ENCODE measurements around the gene DGUOK.

DGUOK gene

DNA sequence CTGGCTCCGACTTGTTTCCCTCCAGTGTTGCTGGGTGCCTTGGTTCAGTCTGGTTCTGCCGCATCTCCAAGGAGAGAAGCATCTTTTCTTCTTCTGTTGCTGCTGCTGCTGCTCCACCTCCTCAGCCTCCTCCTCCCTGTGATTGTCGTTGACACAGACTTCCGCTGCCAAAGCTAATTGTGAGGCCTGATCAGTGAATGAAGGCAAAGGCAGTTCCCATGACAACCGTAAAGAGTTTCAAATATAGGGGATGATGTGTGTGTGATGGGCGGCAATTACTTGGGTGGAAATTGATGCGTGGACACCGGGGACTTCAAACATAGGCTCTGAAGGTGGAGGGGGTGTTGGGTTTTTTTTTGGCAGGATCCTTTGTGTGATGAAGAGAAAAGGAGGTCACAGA, 71.8 kb downstream of the DGUOK start:
- TF ChIP-seq, protein P1, sequence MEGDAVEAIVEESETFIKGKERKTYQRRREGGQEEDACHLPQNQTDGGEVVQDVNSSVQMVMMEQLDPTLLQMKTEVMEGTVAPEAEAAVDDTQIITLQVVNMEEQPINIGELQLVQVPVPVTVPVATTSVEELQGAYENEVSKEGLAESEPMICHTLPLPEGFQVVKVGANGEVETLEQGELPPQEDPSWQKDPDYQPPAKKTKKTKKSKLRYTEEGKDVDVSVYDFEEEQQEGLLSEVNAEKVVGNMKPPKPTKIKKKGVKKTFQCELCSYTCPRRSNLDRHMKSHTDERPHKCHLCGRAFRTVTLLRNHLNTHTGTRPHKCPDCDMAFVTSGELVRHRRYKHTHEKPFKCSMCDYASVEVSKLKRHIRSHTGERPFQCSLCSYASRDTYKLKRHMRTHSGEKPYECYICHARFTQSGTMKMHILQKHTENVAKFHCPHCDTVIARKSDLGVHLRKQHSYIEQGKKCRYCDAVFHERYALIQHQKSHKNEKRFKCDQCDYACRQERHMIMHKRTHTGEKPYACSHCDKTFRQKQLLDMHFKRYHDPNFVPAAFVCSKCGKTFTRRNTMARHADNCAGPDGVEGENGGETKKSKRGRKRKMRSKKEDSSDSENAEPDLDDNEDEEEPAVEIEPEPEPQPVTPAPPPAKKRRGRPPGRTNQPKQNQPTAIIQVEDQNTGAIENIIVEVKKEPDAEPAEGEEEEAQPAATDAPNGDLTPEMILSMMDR (IDR thresholded peaks at IDR 0.05; ENCODE audit: low read depth, low read length, missing control alignments), result no peak
- DNase-seq (ENCODE audit: low read depth), result no peak

GRCh38 chr2:73998933-73999332, 72.3 kb downstream of the DGUOK start:
- TF ChIP-seq, protein P1 (IDR thresholded peaks at IDR 0.05; ENCODE audit: low read depth, low read length, missing control alignments), result no peak
- DNase-seq (ENCODE audit: low read depth), result no peak
- H3K4me3 ChIP-seq (ENCODE audit: low read depth, low read length), result no peak overlapping the region

More for the DNA sequence above, 71.8 kb downstream of the DGUOK start:
- H3K4me3 ChIP-seq (ENCODE audit: low read depth, low read length), result no peak overlapping the region

DNA sequence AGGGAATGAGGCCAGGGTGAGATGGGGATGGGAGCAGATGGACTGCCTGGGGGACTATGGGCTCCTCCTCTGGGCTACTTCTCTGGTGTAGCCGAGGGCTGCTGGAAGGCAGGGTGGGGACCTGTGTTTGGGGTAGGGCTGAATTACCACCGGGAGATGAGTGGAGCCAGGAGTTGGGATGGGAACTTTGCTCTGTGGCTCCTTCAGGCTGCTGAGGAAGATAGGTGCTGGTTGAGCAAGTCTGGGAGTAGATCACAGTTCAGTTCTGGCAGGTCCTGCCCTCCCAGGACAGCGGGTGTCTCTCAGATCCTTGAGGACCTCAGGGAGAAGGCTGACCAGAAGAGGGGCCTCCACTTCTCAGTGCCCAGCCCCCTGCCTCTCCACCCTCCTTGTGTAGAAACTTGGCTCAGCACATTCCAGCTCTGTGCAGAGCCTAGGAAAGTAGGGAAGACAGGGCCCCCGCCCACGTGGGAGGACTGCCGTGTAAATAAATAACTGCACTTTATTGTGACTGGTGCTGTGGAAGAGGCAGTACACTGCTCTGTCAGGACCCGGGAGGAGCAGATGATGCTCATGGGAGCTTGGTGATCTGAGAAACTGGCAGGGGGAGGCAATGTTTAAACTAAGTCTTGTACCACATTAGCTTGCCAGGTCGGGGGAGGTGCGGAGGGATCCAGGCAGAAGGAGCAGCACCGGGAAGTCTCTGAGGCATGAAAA, 73.4 kb downstream of the DGUOK start:
- H3K4me3 ChIP-seq (ENCODE audit: low read depth, low read length), result no peak overlapping the region
- DNase-seq (ENCODE audit: low read depth), result no peak
- TF ChIP-seq, protein P1 (IDR thresholded peaks at IDR 0.05; ENCODE audit: low read depth, low read length, missing control alignments), result no peak

- DNase-seq (ENCODE audit: low read depth), result no peak
- TF ChIP-seq, protein P1 (IDR thresholded peaks at IDR 0.05; ENCODE audit: low read depth, low read length, missing control alignments), result no peak
- no peak overlapping the region for H3K4me3 ChIP-seq (ENCODE audit: low read depth, low read length)
Measured at GRCh38 chr2:74000666-74001065, 74.0 kb downstream of the DGUOK start.

GRCh38 chr2:74001121-74001520, 74.4 kb downstream of the DGUOK start:
- H3K4me3 ChIP-seq (ENCODE audit: low read depth, low read length), result no peak overlapping the region
- TF ChIP-seq, protein P1 (IDR thresholded peaks at IDR 0.05; ENCODE audit: low read depth, low read length, missing control alignments), result no peak
- DNase-seq (ENCODE audit: low read depth), result no peak

- TF ChIP-seq, protein P1 (IDR thresholded peaks at IDR 0.05; ENCODE audit: low read depth, low read length, missing control alignments), result peak; percentile 8
- peak overlapping the region; percentile 48 for H3K4me3 ChIP-seq (ENCODE audit: low read depth, low read length)
- DNase-seq (ENCODE audit: low read depth), result no peak
Measured at GRCh38 chr2:74001781-74002504, 75.3 kb downstream of the DGUOK start.
